ENCODE data around the gene EIF1AX.
"Not testable (repeated sequence)": the region's sequence is repeated elsewhere in the genome, so short reads cannot be mapped to it uniquely, and the experiment has no call there.

The EIF1AX gene

DNA sequence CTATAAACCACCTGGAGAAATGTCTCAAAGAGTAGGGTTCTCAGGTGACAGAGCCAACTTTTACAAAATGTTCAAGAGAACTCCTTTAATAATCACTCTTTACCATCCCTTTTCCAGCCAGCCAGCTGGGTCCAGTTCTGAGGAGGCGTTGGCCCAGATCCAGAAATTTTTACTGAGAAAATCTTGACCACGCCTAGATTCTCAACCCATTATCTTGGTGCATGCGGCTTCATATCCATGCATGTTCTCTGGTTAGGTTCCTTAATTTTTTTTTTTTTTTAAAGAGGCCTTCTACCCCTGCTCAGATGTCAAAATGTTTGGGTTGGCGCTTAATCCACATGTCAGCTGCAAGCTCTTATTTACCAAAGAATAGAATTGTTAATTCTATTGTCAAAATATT is 13.0 kb downstream of the EIF1AX start:
- Histone ChIP-seq H3K4me3 (ENCODE audit: low read depth, low read length) (no peak overlapping the region), H3K4me1 (ENCODE audit: control insufficient read depth, insufficient read depth, low read length, unreplicated experiment) (peaks cover 32% of the 10 kb centered on the region), H2AFZ (ENCODE audit: low read length, unreplicated experiment) (no peak overlapping the region), H3K27me3 (ENCODE audit: insufficient read depth, low read length) (no peaks in the 10 kb centered on the region), H3K79me2 (ENCODE audit: control insufficient read depth, insufficient read depth, low read length, unreplicated experiment) (peaks cover 13% of the 10 kb centered on the region), H3K27ac (ENCODE audit: low read depth, low read length) (peak overlapping the region; percentile 62), H3K36me3 (ENCODE audit: insufficient read depth, low read length) (peaks cover 30% of the 10 kb centered on the region)

DNA sequence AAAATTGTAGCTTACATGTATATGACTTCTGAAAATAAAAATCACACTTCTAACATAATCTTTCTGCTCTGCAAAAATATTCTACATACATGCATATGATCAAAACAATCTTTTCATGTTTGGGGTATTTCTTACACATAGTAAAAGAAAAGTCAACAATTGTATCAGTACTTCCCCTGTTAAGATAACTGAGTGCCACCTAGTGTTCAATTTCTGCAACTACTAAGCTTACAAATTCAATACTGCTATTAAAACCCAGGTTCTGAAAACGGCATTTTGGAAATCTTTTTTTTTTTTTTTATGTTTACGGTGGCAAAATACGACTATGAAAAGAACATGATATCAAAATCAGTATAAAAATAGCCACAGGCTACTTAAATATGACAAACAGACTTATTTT is 14.2 kb downstream of the EIF1AX start:
- not testable (repeated sequence) for H3K27ac ChIP-seq (ENCODE audit: low read depth, low read length); H3K27me3 ChIP-seq (ENCODE audit: insufficient read depth, low read length); H3K79me2 ChIP-seq (ENCODE audit: control insufficient read depth, insufficient read depth, low read length, unreplicated experiment); H2AFZ ChIP-seq (ENCODE audit: low read length, unreplicated experiment); H3K4me3 ChIP-seq (ENCODE audit: low read depth, low read length)
- peaks cover 23% of the 10 kb centered on the region for H3K4me1 ChIP-seq (ENCODE audit: control insufficient read depth, insufficient read depth, low read length, unreplicated experiment)
- H3K36me3 ChIP-seq (ENCODE audit: insufficient read depth, low read length) = peaks cover 21% of the 10 kb centered on the region

DNA sequence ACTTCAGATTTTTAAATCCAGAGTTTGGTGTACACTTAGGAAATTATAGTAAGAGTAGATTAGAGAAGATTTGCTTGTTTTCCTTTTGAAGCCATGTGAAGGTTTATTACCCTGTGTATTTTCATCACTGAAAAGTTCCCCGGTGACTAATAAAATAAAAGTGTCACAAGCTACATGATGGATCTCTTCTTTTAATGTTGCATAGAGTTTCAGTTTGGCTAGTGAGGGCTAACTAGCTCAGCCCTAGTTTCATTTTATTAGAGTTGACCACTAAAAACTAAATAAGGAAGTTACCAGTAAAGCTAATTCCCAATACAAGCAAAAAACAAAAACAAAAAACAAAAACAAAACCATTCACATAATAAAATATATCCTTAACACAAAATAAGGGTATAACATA is 14.8 kb downstream of the EIF1AX start:
- H2AFZ ChIP-seq (ENCODE audit: low read length, unreplicated experiment); H3K27ac ChIP-seq (ENCODE audit: low read depth, low read length); H3K27me3 ChIP-seq (ENCODE audit: insufficient read depth, low read length); H3K4me3 ChIP-seq (ENCODE audit: low read depth, low read length); H3K79me2 ChIP-seq (ENCODE audit: control insufficient read depth, insufficient read depth, low read length, unreplicated experiment): not testable (repeated sequence)
- Histone ChIP-seq H3K36me3 (ENCODE audit: insufficient read depth, low read length) (peaks cover 18% of the 10 kb centered on the region), H3K4me1 (ENCODE audit: control insufficient read depth, insufficient read depth, low read length, unreplicated experiment) (peaks cover 23% of the 10 kb centered on the region)

DNA sequence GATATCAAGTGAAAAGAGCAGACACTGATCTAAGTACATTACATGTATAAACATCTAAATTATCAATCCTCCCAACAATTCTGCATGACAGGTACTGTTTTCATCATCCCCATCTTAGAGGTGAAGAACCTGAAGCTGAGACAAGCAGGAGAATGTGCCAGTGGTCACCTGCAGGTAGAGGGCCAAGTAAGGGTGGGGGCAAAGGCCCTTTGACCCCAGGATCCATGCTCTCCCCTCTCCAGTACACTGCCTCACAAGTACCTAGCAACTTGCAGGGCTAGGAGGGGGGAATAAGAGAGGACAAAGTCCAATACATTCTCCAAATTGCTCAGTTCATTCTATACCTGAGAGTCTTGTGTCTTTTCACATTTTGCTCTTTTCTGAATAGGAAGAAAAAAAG is 16.7 kb downstream of the EIF1AX start:
- H3K36me3 ChIP-seq (ENCODE audit: insufficient read depth, low read length) = peaks cover 8% of the 10 kb centered on the region
- no peaks in the 10 kb centered on the region for H3K27me3 ChIP-seq (ENCODE audit: insufficient read depth, low read length)
- H3K4me3 ChIP-seq (ENCODE audit: low read depth, low read length) = no peak overlapping the region
- no peak overlapping the region for H3K27ac ChIP-seq (ENCODE audit: low read depth, low read length)
- H3K4me1 ChIP-seq (ENCODE audit: control insufficient read depth, insufficient read depth, low read length, unreplicated experiment) = peaks cover 18% of the 10 kb centered on the region
- H2AFZ ChIP-seq (ENCODE audit: low read length, unreplicated experiment) = no peak overlapping the region
- no peaks in the 10 kb centered on the region for H3K79me2 ChIP-seq (ENCODE audit: control insufficient read depth, insufficient read depth, low read length, unreplicated experiment)

DNA sequence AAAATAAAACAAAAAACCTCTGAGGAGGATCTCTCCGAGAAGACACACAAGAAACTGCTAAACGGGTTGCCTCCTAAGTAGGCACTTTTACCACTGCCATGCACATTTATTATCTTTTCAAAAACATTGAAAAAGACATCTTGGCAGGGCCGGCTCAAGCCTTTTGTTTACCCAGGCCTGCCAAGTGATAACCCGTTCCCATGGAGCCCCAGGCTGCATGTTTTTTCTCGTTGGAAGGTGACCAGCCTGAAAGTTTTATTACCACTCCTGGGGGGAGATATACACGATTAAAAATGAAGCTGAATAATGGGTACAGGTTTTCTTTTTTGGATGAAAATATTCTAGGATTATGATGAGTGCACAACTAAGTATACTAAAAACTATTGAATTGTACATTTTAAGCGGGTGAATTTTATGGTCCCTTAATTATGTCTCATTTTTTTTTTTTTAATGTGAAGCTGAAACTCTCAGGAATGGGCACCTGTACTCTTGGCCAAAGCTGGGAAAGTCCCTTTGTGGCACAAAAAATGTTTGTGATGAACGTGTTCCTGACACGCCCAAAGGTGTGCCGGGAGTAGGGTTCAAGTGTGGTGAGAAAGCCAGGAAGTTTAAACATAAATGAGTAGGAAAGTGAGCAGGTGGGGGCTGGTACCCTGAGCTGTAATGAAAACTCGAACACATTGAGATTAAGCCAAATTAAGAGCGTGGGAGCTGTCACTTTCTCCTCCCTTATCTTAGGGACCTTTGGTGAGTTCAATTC is 23.4 kb downstream of the EIF1AX start:
- H3K4me3 ChIP-seq (ENCODE audit: low read depth, low read length) = no peak overlapping the region
- H3K79me2 ChIP-seq (ENCODE audit: control insufficient read depth, insufficient read depth, low read length, unreplicated experiment) = no peaks in the 10 kb centered on the region
- H2AFZ ChIP-seq (ENCODE audit: low read length, unreplicated experiment) = no peak overlapping the region
- H3K36me3 ChIP-seq (ENCODE audit: insufficient read depth, low read length) = no peaks in the 10 kb centered on the region
- H3K4me1 ChIP-seq (ENCODE audit: control insufficient read depth, insufficient read depth, low read length, unreplicated experiment) = no peaks in the 10 kb centered on the region
- H3K27ac ChIP-seq (ENCODE audit: low read depth, low read length) = no peak overlapping the region
- H3K27me3 ChIP-seq (ENCODE audit: insufficient read depth, low read length) = peaks cover 10% of the 10 kb centered on the region; the same call in 1 of the 2 replicates

DNA sequence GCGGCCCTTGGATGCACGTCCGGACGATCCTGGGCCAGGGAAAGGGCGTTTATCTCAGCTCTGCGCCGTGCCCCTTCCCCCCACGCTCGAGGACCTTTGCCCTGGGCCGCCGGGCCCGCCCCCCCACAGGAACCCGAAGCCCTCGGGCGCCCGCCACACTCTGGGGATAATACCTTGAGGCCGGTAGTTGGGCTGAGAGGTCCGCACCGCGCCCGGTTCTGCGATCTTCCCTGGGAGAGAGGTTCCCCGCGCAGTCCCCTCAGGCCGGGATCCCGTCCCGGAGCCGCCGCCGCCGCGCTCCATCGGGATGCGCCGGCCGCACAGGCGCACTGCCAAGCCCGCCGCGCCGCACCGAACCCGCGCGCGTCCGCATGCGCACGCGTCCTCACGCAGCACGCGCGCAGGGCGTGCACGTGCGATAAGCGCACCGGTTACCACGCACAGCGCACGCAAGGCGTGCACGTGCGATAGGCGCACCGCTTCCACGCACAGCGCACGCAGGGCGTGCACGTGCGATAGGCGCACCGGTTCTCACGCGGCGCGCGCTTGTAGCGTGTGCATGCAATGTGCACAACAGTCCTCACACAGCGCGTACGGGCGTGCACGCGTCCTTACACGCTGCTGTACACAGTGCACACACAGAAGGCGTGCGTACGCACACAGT is 24.9 kb downstream of the EIF1AX start, which contains the start of gene MAP7D2:
MAP7D2 (minus strand) TSS at position 331 of the 664 bp plus-strand sequence; CDS start at position 303, 28 bp downstream.
- no peaks in the 10 kb centered on the region for H3K4me1 ChIP-seq (ENCODE audit: control insufficient read depth, insufficient read depth, low read length, unreplicated experiment)
- peak within 1 kb of the TSS; percentile 79 for H3K4me3 ChIP-seq (ENCODE audit: low read depth, low read length)
- H3K27me3 ChIP-seq (ENCODE audit: insufficient read depth, low read length) = peaks cover 10% of the 10 kb centered on the region; the same call in 1 of the 2 replicates
- no peaks in the 10 kb centered on the region for H3K79me2 ChIP-seq (ENCODE audit: control insufficient read depth, insufficient read depth, low read length, unreplicated experiment)
- H3K27ac ChIP-seq (ENCODE audit: low read depth, low read length) = no peak within 1 kb of the TSS
- peak within 1 kb of the TSS; percentile 91 for H2AFZ ChIP-seq (ENCODE audit: low read length, unreplicated experiment)
- no peaks in the 10 kb centered on the region for H3K36me3 ChIP-seq (ENCODE audit: insufficient read depth, low read length)

DNA sequence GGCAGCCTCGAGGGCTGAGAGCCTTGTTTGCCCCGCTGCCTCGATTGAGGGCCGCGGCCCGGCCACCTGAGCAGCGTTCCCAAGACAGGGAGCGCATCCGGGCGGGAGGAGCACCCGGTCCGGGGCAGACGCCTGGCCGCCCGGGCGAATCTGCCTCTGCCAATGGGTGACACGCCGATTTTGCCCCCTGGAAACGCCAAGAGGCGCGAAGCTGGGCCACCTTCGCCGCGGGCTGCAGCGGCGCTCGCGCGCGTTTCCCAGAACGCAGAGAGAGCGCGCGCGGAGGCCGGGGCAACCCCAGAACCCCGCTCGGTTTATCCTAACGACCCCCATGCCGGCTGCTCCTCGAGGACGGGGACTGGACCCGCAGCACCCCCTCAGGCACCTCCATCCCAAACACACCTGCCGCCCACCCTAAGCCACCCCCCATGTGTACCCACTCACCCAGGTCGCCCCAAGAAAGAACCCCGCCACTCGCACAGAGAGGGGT is 25.5 kb downstream of the EIF1AX start:
- Histone ChIP-seq H3K27me3 (ENCODE audit: insufficient read depth, low read length) (peaks cover 10% of the 10 kb centered on the region; the same call in 1 of the 2 replicates), H3K36me3 (ENCODE audit: insufficient read depth, low read length) (no peaks in the 10 kb centered on the region), H3K27ac (ENCODE audit: low read depth, low read length) (no peak overlapping the region), H3K79me2 (ENCODE audit: control insufficient read depth, insufficient read depth, low read length, unreplicated experiment) (no peaks in the 10 kb centered on the region), H2AFZ (ENCODE audit: low read length, unreplicated experiment) (peak overlapping the region; percentile 91), H3K4me1 (ENCODE audit: control insufficient read depth, insufficient read depth, low read length, unreplicated experiment) (no peaks in the 10 kb centered on the region), H3K4me3 (ENCODE audit: low read depth, low read length) (peak overlapping the region; percentile 79)

DNA sequence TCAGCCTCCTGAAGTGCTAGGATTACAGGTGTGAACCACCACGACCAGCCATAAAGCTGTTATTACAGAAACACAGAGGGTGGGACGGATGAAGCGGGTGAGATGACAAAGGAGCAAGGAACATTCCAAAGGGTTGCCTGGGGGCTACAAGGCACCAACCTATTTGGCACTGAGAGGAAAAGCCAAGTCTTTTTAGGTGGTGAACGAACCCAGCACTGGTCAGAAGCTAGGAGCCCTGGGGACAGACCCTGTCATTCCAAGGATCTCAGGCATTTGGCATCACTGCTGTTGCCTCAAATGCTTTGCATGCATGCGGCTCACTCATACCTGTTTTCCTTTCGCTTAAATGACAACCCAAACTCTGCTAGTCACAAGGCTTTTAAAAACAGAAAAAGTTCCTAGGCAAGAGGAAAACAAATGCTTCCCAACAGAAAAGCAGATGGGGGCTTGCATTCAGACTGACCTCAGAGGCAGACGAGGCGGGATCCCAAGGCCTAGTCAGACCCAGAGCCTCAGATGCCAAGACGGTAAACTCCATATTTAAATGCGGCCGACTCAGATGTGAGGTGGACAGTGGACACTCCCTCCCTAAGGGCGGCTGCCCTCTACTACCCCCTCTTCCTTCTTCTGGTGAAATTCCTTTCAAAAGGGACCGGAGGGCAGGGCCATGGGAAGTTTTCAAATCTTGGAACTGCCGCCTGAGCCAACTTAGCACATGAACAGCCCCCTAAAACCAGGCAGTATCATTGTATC is 29.4 kb downstream of the EIF1AX start:
- Histone ChIP-seq H3K27ac (ENCODE audit: low read depth, low read length) (no peak overlapping the region), H3K27me3 (ENCODE audit: insufficient read depth, low read length) (peaks cover 5% of the 10 kb centered on the region; the same call in 1 of the 2 replicates), H3K36me3 (ENCODE audit: insufficient read depth, low read length) (no peaks in the 10 kb centered on the region), H3K4me1 (ENCODE audit: control insufficient read depth, insufficient read depth, low read length, unreplicated experiment) (no peaks in the 10 kb centered on the region), H3K79me2 (ENCODE audit: control insufficient read depth, insufficient read depth, low read length, unreplicated experiment) (no peaks in the 10 kb centered on the region), H2AFZ (ENCODE audit: low read length, unreplicated experiment) (no peak overlapping the region), H3K4me3 (ENCODE audit: low read depth, low read length) (no peak overlapping the region)

DNA sequence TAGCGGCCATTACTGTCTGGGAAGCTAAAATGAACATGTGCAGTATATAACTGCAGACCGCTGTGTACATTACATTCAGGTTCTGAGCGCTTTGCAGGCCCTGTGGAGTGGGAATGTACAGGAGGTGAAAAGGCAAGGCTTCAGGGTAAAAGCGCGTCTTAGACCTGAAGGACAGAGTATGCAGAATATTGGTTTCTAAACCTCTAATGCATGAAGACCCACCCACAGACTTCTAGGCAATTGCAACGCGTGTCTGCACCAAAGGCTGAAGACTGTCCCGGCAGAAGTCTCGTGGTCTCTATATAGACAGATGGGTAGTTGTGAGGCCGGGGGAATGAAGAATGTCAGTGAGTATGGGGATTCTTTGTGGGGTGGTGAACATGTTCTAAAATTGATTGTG is 30.4 kb downstream of the EIF1AX start:
- no peak overlapping the region for H2AFZ ChIP-seq (ENCODE audit: low read length, unreplicated experiment)
- H3K27me3 ChIP-seq (ENCODE audit: insufficient read depth, low read length) = no peaks in the 10 kb centered on the region
- no peaks in the 10 kb centered on the region for H3K4me1 ChIP-seq (ENCODE audit: control insufficient read depth, insufficient read depth, low read length, unreplicated experiment)
- no peak overlapping the region for H3K4me3 ChIP-seq (ENCODE audit: low read depth, low read length)
- H3K79me2 ChIP-seq (ENCODE audit: control insufficient read depth, insufficient read depth, low read length, unreplicated experiment) = no peaks in the 10 kb centered on the region
- no peaks in the 10 kb centered on the region for H3K36me3 ChIP-seq (ENCODE audit: insufficient read depth, low read length)
- H3K27ac ChIP-seq (ENCODE audit: low read depth, low read length) = no peak overlapping the region

DNA sequence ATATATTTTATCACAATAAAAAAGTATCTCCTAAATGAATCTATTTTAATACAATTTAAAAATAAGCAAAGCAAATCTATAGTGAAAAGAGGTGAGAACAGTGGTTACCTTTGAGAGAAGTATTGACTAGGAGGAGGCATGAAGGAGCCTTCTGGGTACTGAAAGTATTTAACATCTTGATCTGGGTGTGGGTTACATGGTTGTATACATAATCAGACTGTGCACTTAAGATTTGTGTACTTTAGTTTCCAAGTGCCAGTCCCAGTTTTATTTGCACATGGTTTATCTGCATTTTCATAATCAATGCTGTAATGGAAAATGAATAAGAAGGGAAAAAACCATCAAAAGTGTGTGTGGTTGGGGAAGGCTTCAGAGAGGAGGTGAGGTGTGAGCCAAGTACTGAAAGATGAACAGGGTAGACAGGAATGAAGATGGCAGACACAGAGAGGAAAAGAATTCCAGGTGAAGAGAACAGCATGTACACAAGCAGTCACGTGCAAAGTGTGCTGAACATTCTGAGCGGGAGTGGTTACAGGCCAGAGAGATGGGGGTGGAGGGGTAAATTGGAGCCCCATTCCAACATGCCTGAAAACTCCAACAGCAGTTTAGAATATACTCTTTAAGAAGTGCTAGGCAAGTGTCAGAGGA is 39.6 kb downstream of the EIF1AX start:
- H2AFZ ChIP-seq (ENCODE audit: low read length, unreplicated experiment) = no peak overlapping the region

More for the DNA sequence above, 39.6 kb downstream of the EIF1AX start:
- Histone ChIP-seq H3K36me3 (ENCODE audit: insufficient read depth, low read length) (no peaks in the 10 kb centered on the region), H3K4me3 (ENCODE audit: low read depth, low read length) (no peak overlapping the region), H3K27ac (ENCODE audit: low read depth, low read length) (no peak overlapping the region), H3K79me2 (ENCODE audit: control insufficient read depth, insufficient read depth, low read length, unreplicated experiment) (no peaks in the 10 kb centered on the region), H3K4me1 (ENCODE audit: control insufficient read depth, insufficient read depth, low read length, unreplicated experiment) (no peaks in the 10 kb centered on the region), H3K27me3 (ENCODE audit: insufficient read depth, low read length) (no peaks in the 10 kb centered on the region)
